Measurements from ENCODE around the gene ARHGEF5.
"Not testable (repeated sequence)": the region's sequence is repeated elsewhere in the genome, so short reads cannot be mapped to it uniquely, and the experiment has no call there.

Gene ARHGEF5

GRCh38 chr7:144355176-144355822, at the start of gene ARHGEF5:
TSS of gene ARHGEF5 (plus strand) at chr7:144355402. CDS start at chr7:144362670, 7,268 bp downstream.
- DNase-seq = not testable (repeated sequence)

GRCh38 chr7:144309702-144310101, 45.5 kb upstream of the ARHGEF5 start:
- DNase-seq = not testable (repeated sequence)

GRCh38 chr7:144311218-144311617, 44.0 kb upstream of the ARHGEF5 start:
- not testable (repeated sequence) for DNase-seq

DNA sequence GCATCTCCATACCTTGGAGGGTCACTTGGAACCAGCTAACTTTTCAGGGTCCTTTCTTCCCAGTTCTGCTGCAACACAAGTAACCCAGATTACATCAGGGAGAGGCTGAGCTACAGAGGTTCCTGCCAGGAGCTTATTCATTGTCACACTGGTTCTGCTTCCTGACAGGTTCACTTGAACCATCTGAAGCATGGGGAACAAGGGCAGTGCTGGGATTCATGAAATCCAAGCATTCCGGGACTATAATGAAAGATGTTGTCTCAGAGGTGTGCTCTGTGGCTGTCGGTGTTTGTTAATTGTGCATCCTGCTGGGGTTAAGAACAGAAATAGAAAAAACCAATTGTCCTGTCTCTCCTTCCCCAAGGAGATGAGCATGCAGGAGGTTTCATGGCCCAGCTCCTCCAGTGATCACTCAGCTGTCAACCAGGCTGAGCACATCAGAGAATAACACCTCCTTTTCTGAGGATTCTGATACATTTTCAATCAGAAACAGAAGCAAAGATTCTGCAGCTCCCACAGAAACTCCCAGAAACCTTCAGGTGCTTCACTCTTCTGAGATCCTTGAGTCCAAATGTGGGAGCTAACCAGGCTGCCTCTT, 43.2 kb upstream of the ARHGEF5 start, which contains the start of gene OR2A1:
Gene OR2A1 (plus strand): TSS at position 548 of the 598 bp plus-strand sequence. CDS start 5,706 bp downstream, outside the sequence.
- DNase-seq = not testable (repeated sequence)

- DNase-seq = not testable (repeated sequence)
Measured at GRCh38 chr7:144317537-144317936, 37.7 kb upstream of the ARHGEF5 start.

- not testable (repeated sequence) for DNase-seq
Measured at GRCh38 chr7:144319547-144319946, 35.7 kb upstream of the ARHGEF5 start.

GRCh38 chr7:144321677-144322206, 33.5 kb upstream of the ARHGEF5 start:
- DNase-seq = not testable (repeated sequence)

- not testable (repeated sequence) for DNase-seq
Measured at GRCh38 chr7:144323359-144323758, 31.8 kb upstream of the ARHGEF5 start.

- not testable (repeated sequence) for DNase-seq
Measured at GRCh38 chr7:144325868-144326267, 29.3 kb upstream of the ARHGEF5 start.

DNA sequence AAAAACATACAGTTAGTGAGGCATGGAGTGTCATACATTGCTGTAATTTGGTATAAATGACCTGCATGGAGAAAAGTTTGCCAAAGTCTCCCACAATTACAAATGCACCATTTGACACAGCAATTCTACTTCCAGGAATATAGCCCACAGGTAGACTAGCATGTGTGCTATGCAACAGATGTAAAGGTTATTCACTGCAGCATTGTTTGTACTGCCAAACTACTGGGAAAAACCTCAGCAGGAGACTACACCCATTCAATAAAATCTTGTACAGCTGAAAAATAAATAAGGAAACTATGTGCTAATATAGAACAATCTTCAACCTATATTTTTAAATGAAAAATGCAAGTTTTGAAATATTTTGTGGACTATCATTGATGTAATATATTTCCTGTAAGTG, 25.2 kb upstream of the ARHGEF5 start:
- not testable (repeated sequence) for DNase-seq

DNA sequence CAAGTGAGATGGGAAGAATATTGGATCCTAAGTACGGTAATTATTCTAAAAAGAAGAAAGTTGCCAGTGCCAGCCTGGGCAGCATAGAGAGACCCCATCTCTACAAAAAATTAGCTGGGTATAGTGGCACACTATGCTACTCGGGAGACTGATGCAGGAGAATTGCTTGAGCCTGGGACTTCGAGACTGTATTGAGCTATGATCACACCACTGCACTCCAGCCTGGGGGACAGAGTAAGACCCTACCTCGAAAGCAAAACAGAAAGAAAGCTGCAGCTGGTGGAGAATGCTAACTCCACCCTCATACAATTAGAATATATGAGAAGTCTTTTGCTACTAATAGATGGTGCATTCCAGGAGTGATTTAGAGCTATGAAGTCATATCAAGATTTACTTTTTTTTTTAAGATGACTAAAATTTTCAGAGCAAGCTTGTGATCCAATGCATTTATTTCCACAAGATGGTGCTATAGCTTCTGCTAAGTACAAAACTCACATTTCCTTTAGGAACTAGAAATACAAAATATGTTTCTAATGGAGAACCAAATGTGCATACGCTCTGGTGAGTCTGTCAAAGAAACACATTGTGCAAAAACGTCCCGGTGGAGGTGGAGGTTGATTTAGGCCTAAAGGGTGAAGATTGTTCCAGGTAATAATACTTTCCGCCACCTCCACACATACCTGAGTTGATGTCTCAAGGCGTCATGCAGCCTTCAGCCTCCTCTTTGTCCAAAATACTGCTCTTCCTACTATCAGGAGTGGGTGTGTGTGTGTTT, 23.8 kb upstream of the ARHGEF5 start:
- DNase-seq = not testable (repeated sequence)

DNA sequence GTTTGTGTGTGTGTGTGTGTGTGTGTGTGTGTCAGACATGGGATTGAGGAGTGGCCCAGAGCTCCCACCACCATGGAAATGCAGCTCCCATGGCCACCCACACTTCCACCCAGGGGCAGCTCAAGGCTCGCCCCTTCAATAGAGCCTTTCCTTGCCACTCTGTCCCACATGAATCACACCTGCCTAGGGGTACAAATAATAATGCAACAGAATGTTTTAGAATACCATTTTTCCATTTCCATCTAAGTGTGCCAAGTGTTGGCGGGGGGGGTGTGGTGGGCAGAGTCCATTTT, 23.3 kb upstream of the ARHGEF5 start:
- not testable (repeated sequence) for DNase-seq

DNA sequence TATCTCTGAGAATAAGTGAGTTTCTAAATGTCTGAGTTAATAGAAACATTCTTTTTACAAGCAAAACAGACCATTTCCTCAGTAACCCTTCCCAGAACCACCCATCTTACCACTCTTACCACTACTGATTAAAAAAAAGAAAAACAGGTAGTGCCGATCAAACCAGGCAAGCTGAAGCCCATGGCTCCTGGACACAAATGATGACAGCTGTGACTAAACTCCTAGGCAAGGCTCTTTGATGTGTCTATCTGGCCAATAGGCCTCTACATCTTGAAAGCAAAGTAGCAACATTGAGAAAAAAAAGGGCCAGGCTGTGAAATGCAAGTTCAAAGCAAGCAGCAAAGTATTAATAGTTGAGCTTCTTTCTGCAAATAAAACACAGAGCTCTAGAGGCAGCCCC, 6.6 kb upstream of the ARHGEF5 start:
- not testable (repeated sequence) for DNase-seq

DNA sequence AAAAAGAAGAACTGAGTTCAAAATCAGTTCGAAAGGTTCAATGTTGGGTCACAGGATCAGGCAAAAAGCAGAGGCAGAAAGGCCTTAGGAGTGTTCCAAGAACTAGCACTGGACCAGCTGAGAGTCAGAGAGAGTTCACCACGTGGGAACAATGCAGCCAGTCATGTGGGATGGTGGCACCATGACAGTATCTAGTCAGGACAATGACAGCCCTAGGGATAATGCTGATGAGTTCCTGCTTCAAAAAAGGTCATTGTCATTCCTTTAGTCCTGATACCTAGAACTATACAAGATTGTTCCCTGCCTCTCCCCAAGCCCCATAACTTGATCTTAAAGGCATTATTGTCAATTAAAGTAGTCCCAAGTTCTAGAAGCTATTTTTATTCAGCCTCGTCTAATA, 3.5 kb upstream of the ARHGEF5 start:
- DNase-seq = not testable (repeated sequence)

DNA sequence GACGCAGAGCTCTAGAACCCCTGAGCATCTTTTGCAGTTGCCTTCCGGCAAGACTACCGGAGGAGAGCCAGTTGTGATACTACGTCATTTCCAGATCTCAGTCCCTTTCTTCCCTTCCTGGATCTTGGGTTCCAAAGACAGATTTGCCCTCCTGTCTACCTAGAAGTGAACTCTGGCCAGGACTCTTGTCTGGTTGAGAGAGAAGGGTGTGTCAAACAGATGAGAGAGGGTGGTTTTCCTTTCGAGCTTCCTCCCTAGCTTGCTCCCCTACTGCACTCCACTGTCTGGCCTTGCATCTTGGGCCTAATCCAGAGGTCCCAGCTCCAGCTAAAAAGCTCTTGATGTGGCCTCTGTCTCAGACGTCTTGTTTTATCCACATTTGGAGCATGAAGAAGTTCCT, 983 bp downstream of the ARHGEF5 start:
- not testable (repeated sequence) for DNase-seq

DNA sequence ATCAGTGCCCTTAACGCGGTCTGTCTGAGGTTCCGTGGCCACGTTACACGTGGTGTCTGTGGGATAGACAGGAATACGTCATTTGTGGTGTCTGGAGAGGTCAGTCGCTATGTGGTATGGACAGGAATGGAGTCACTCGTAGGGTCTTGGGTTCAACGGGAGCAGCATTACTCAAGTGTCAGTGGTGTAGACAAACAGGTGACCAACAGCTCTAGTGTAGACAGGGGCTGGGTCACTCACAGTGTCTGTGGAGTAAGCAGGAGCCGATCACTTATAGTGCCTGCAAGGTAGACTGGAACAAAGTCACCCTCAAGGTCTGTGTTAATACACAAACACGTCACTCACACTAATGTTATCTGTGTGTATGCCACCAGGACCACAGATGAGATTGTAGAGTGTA, 1.7 kb downstream of the ARHGEF5 start:
- not testable (repeated sequence) for DNase-seq

GRCh38 chr7:144362061-144362460, 6.9 kb downstream of the ARHGEF5 start:
- DNase-seq = not testable (repeated sequence)

- DNase-seq = not testable (repeated sequence)
Measured at GRCh38 chr7:144365523-144365922, 10.3 kb downstream of the ARHGEF5 start.

DNA sequence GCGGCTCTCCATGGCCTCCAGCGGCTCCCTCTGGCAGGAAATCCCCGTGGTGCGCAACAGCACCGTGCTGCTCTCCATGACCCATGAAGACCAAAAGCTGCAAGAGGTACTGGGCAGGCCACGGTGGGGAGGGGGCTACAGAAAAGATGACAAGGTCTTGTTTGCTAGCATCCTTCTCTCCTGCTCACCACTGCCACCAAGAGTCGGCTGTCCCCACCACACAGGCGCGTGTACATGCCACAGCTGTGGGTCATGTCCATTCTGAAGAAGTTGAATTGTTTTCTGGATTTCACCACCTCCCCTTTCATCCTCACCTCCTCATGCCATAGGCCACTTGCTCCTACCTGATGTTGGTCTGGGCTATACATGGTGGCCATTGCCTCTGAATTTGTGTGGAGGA, 12.0 kb downstream of the ARHGEF5 start:
- not testable (repeated sequence) for DNase-seq

- not testable (repeated sequence) for DNase-seq
Measured at GRCh38 chr7:144369221-144369620, 14.0 kb downstream of the ARHGEF5 start.

- DNase-seq = no peak
Measured at GRCh38 chr7:144378651-144379050, 23.4 kb downstream of the ARHGEF5 start.

DNA sequence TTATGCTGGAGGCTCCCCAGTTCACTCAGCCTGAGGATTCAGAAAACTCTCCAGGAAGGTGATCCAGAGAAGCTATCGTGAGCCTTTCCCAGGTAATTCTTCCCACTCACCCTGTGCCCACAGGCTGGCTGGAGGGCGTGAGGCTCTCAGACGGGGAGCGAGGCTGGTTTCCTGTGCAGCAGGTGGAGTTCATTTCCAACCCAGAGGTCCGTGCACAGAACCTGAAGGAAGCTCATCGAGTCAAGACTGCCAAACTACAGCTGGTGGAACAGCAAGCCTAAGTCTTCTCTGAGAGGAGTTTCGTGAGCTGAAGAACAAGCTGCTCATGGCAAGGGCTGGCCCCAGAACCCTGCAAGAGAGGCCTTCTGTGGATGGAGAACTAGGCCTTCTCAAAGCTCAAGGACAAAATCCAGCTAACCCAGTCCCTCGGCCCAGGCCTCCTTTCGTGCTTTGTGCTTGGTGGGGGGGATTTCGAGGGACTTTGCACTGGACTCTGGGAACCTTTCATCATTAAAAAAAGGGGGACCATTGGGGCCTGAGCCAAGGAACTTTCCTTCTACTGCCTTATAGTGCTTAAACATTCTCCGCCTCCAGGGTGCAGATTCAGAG, 24.7 kb downstream of the ARHGEF5 start:
- no peak for DNase-seq

DNA sequence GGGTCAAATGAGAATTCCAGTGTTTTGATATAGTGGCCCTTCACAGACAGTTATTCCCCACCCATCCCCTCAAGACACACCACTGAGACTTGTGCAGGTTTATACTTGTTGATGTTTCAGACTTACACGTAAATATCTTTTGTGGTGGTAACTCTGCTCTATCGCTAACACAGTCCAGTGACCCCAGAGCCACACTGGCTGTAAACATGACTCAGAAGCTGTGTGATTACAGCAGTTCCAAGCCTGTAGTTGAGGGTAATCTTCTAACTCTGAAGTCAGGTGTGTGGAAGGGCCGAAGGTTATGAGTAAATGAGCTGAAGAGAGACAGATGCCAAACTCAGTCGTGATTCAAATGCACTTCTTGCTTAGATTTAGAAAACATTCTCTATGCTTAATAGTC, 28.9 kb downstream of the ARHGEF5 start:
- DNase-seq = no peak
